IgD-negative memory B cell (primary cell): Measurements from ENCODE around the gene HPCAL1. TPM values are rescaled to one million over a fixed set of nuclear protein-coding genes. Genes with fewer than 3 reads are reported as not detected.

ENCODE experiments used
- H3K27ac Mint-ChIP-seq, 3 donors: one replicate each; pipeline ENCODE4 v1.8.0; 2020 to 2022; ENCODE audit warnings: mild to moderate bottlenecking in 3 of 3, mixed read lengths in 3 of 3, moderate library complexity in 1 of 3
- H3K27me3 Mint-ChIP-seq: one replicate; pipeline ENCODE4 v1.8.0; 2021; ENCODE audit warnings: mixed read lengths
- H3K36me3 Mint-ChIP-seq: one replicate; pipeline ENCODE4 v1.8.0; 2020; ENCODE audit warnings: mild to moderate bottlenecking, mixed read lengths
- H3K4me1 Mint-ChIP-seq, 3 donors: one replicate each; pipeline ENCODE4 v1.8.0; 2020 to 2022; ENCODE audit warnings: mixed read lengths in 3 of 3, mild to moderate bottlenecking in 1 of 3
- H3K4me3 Mint-ChIP-seq, 4 donors: one replicate each; pipeline ENCODE4 v1.8.0; 2020 to 2022; ENCODE audit warnings: mild to moderate bottlenecking in 4 of 4, mixed read lengths in 4 of 4, moderate library complexity in 3 of 4
- H3K9me3 Mint-ChIP-seq, 3 donors: one replicate each; pipeline ENCODE4 v1.8.0; 2020 to 2021; ENCODE audit warnings: mixed read lengths in 3 of 3, mild to moderate bottlenecking in 1 of 3
- polyA plus RNA-seq: library from polyadenylated mRNA; unstranded; fragments of 300-500 nt; fragmentation: Illumina TruSeq; gene quantifications from one replicate; pipeline ENCODE4 v1.2.3, GENCODE V29; 2021

The HPCAL1 gene
- polyA plus RNA-seq, 1 donor from 2014 or later: 89.2 TPM

DNA sequence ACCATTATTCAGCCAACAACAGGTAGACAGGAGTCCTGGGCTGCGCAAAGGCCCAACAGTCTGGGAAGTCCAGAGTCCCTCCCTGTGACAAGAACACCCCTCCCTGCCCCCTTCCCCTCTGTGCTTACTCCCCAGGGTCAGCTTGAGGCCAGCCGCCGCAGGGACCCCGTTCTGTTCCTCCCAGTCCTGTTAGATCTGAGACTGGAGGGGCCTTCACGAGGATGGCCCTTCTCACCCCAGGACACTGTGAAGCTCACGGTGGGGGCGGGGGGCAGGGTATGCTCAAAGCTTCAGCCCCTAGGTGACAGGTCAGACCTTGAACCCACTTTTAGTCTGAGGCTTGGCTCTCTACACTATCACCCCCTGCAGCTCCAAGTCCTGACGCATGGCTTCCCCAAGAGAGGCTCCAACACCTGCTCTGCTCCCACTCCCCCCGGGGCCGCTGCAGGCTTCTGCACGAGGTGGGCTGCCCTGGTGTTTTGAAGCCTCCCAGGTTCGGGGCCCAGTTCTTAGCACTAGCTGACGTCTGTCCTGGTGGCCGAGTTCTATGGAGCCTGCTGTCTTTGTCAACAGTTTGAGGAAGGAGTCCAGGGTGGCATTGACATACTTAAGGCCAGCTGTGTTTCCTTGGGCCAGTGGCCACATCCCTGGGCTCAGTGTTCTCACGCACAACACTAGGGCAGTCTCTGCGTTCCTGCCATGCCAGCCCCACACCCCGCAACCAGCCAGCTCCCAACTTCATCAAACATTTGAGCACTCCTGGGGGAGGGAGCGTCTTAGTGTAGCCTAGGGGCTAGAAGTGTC lies 37.2 kb upstream of the HPCAL1 start:
- H3K36me3 Mint-ChIP-seq: no peaks in the 10 kb centered on the region
- H3K27ac Mint-ChIP-seq: no peak overlapping the region
- peaks cover 0 to 2% (median 0%) of the 10 kb centered on the region in 3 donors for H3K4me1 Mint-ChIP-seq
- H3K27me3 Mint-ChIP-seq: no peaks in the 10 kb centered on the region
- no peaks in the 10 kb centered on the region for H3K9me3 Mint-ChIP-seq
- H3K4me3 Mint-ChIP-seq: no peak overlapping the region

DNA sequence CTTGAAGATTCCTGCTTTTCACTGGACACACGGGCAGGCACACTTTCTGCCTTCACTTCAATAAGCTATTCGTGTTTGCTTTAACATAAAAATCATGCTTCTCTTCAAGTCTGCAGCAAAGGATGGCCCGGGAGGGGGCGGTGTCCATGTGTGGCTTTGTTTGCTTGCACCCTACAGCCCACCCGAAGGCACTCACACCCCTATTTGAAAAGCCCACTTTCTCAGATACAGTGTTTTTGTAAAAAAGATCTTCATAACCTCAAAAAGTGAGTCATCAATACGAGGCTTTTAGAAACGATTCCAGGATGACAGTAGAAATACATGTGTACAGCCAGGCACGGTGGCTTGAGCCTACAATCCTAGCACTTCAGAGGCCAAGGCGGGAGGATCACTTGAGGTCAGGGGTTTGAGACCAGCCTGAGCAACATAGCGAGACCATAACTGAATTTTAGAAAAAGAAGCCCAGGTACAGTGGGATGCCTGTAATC lies 36.5 kb upstream of the HPCAL1 start:
- H3K4me1 Mint-ChIP-seq: peaks cover 0 to 4% (median 0%) of the 10 kb centered on the region in 3 donors
- H3K36me3 Mint-ChIP-seq: no peaks in the 10 kb centered on the region
- H3K27ac Mint-ChIP-seq: no peak overlapping the region

GRCh38 chr2:10267036-10267435 lies 35.7 kb upstream of the HPCAL1 start:
- Mint-ChIP-seq H3K27ac (no peak overlapping the region), H3K36me3 (no peaks in the 10 kb centered on the region), H3K27me3 (no peaks in the 10 kb centered on the region)

More for the DNA sequence above, 36.5 kb upstream of the HPCAL1 start:
- Mint-ChIP-seq H3K27me3 (no peaks in the 10 kb centered on the region), H3K4me3 (no peak overlapping the region), H3K9me3 (no peaks in the 10 kb centered on the region)

DNA sequence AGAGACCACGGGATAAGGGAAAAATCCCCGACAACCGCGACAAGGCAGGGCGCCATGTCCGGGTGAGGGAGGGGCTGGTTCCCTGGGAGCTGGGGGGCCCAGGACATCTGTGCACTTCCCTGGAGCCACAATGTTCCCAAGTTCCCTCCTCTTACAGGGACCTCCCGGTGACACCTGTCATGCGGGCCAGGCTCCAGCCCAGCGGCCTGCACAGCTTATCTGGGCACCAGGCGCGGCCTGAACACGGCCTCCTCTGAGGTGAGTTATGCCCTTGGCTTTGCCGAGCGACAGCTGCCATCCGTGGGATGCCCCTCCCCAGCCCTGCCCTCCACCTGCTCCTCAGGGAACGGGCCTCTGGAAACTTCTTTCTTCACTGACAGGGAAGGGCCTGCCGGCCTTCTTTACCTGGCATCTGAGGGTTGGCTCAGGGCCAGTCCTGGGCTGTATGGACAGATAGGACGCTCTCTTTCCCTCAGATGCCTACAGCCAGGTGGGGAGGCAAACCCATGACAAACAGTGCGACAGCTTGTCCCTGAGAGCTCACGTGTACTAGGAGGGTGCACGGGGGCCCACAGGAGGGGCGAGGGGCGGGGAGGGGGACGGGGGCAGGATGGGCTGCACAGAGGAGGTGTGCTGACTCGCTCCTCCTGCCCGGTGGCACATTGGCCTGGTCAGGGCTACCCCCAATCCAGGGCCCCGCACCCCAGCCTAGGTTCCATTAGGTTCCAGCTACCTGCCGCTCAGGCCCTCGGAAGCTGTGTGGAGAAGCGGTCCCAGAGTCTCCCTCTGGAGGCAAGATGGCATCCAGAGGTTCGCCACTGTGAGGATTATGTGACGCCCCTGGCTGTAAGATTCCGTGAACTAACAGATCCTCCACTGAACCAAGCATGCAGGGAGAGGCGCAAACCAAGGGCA lies 34.9 kb upstream of the HPCAL1 start:
- Mint-ChIP-seq H3K4me3 (no peak overlapping the region), H3K4me1 (peaks cover 0 to 4% (median 0%) of the 10 kb centered on the region in 3 donors), H3K27ac (no peak overlapping the region), H3K9me3 (no peaks in the 10 kb centered on the region), H3K27me3 (no peaks in the 10 kb centered on the region), H3K36me3 (no peaks in the 10 kb centered on the region)

More at GRCh38 chr2:10267036-10267435, 35.7 kb upstream of the HPCAL1 start:
- H3K4me1 Mint-ChIP-seq: peaks cover 0 to 4% (median 0%) of the 10 kb centered on the region in 3 donors
- no peak overlapping the region for H3K4me3 Mint-ChIP-seq
- H3K9me3 Mint-ChIP-seq: no peaks in the 10 kb centered on the region

- Mint-ChIP-seq H3K4me3 (no peak overlapping the region), H3K9me3 (no peaks in the 10 kb centered on the region), H3K4me1 (peaks cover 0 to 4% (median 1%) of the 10 kb centered on the region in 3 donors), H3K27ac (no peak overlapping the region), H3K36me3 (no peaks in the 10 kb centered on the region), H3K27me3 (no peaks in the 10 kb centered on the region)
Observed at GRCh38 chr2:10269291-10269690, 33.4 kb upstream of the HPCAL1 start.

DNA sequence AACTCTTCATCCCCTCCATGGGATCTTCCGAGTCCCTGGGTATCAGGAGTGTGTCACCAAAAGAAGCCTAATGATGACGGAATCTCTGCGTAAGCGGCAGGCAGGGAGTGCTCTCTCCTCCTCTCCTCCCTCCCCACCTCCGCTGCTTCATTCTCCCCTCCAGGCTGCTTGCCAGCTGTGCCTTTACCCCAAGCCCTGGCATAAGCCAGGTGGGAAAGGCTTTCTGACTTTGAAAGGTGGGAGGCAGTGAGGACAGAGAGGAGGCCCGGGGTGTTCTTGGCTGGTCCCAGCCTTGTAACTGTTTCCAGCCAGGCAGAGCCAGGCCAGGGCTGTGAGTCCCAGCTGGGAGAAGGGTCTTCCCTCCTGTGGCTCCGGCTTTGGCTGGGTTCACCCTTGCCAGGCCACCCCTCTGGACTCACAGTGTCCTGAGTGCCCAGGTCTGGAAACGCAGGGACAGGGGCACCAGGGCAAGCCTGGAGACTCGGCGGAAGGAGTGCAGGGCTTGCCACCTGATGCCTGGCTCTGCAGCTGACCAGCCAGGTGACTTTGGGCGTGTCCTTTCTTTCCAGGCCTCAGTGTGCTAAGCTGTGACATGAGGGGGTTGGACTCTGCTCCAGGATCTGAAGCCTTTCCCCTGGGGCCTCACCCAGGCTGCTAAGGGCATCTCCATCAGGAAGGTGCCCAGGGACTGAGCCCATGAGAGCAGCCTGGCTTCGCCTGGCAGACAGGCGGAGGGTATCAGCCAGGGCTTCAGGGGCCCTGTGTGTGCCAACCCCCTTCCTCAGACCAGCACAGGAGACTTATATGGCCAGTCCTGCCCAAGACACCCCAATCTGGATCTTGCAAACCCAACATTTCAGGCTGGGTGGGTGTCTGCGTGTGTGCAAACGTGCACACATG lies 32.7 kb upstream of the HPCAL1 start:
- no peaks in the 10 kb centered on the region for H3K27me3 Mint-ChIP-seq
- no peak overlapping the region for H3K27ac Mint-ChIP-seq
- no peaks in the 10 kb centered on the region for H3K9me3 Mint-ChIP-seq
- H3K36me3 Mint-ChIP-seq: no peaks in the 10 kb centered on the region
- H3K4me1 Mint-ChIP-seq: peaks cover 0 to 4% (median 1%) of the 10 kb centered on the region in 3 donors
- H3K4me3 Mint-ChIP-seq: peak overlapping the region in 1 of 4 donors; percentile 32

GRCh38 chr2:10271509-10271908 lies 31.2 kb upstream of the HPCAL1 start:
- Mint-ChIP-seq H3K4me3 (no peak overlapping the region), H3K27me3 (no peaks in the 10 kb centered on the region), H3K9me3 (no peaks in the 10 kb centered on the region), H3K27ac (peak overlapping the region in 1 of 3 donors; percentile 33), H3K36me3 (no peaks in the 10 kb centered on the region), H3K4me1 (peaks cover 0 to 4% (median 1%) of the 10 kb centered on the region in 3 donors)

GRCh38 chr2:10271946-10272345 lies 30.8 kb upstream of the HPCAL1 start:
- peak overlapping the region in 1 of 3 donors; percentile 33 for H3K27ac Mint-ChIP-seq
- no peaks in the 10 kb centered on the region for H3K9me3 Mint-ChIP-seq
- peaks cover 0 to 4% (median 1%) of the 10 kb centered on the region in 3 donors for H3K4me1 Mint-ChIP-seq
- H3K27me3 Mint-ChIP-seq: no peaks in the 10 kb centered on the region
- peak overlapping the region in 1 of 4 donors; percentile 65 for H3K4me3 Mint-ChIP-seq
- H3K36me3 Mint-ChIP-seq: no peaks in the 10 kb centered on the region

GRCh38 chr2:10272464-10272863 lies 30.2 kb upstream of the HPCAL1 start:
- H3K4me1 Mint-ChIP-seq: peaks cover 0 to 4% (median 1%) of the 10 kb centered on the region in 3 donors
- H3K27me3 Mint-ChIP-seq: peaks cover 3% of the 10 kb centered on the region
- no peaks in the 10 kb centered on the region for H3K9me3 Mint-ChIP-seq
- H3K27ac Mint-ChIP-seq: no peak overlapping the region
- peak overlapping the region in 1 of 4 donors; percentile 65 for H3K4me3 Mint-ChIP-seq
- no peaks in the 10 kb centered on the region for H3K36me3 Mint-ChIP-seq

DNA sequence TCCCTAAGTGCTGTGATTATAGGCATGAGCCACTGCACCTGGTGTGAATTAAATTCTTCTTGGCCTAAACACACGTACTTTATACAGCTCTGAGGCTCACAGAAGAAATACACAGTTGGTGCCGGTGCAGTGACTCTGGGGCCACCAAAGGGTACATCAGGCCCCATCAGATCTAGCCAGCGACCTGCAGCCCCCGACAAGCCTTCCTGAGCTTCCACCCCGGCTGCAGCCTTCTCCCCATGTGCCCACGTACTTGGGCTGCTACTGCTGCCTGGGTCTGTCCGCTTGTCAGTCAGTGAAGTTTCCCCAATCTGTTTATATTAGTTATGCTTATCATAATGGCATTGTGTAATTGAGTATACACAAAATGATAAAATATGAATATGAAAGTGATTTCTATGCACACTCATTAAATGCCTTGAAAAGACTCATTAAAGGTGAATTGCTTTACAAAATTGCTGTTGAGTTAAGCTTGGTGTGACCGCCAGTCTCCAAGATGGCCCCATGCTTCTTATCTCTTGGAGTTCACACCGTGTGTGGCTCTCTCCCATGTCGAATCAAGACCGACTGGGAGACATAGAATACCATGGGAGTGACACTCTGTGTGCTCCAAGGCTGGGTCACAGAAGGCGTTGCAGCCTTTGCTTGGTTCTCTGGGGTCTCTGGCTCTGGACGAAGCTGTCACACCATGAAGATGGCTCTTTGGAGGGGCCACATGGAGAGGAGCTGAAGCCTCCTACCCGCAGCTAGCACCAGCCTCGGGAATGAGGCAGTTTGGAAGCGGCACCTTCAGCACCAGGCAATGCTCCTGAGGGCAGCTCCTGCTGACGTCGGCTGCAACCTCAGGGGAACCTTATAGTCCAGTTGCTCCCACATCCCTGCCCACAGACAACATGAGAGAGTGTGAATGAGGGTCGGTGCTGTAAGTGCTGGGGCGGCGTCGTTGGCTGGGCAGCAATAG lies 29.2 kb upstream of the HPCAL1 start:
- peaks cover 4% of the 10 kb centered on the region for H3K27me3 Mint-ChIP-seq
- no peaks in the 10 kb centered on the region for H3K9me3 Mint-ChIP-seq
- H3K4me1 Mint-ChIP-seq: peaks cover 0 to 7% (median 1%) of the 10 kb centered on the region in 3 donors
- H3K36me3 Mint-ChIP-seq: no peaks in the 10 kb centered on the region
- H3K27ac Mint-ChIP-seq: no peak overlapping the region
- H3K4me3 Mint-ChIP-seq: no peak overlapping the region

DNA sequence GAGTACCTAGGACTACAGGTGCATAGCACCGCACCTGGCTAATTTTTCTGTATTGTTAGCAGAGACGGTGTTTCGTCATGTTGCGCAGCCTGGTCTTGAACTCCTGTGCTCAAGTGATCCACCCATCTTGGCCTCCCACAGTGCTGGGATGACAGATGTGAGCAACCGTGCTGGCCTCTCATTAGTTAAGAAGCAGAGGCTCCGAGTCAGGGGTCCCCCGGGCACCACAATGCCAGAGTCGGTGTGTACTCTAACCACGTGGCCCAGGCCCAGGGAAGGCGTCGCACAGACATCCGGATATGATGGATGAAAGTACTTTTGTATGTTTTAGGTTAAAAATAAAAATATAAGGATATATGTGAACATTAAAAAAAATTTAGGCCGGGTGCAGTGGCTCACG lies 28.3 kb upstream of the HPCAL1 start:
- Mint-ChIP-seq H3K27ac (no peak overlapping the region), H3K9me3 (no peaks in the 10 kb centered on the region), H3K4me1 (peaks cover 0 to 8% (median 1%) of the 10 kb centered on the region in 3 donors), H3K4me3 (no peak overlapping the region), H3K36me3 (no peaks in the 10 kb centered on the region), H3K27me3 (peaks cover 6% of the 10 kb centered on the region)

- no peak overlapping the region for H3K4me3 Mint-ChIP-seq
- no peaks in the 10 kb centered on the region for H3K9me3 Mint-ChIP-seq
- peaks cover 0 to 8% (median 1%) of the 10 kb centered on the region in 3 donors for H3K4me1 Mint-ChIP-seq
- H3K27me3 Mint-ChIP-seq: peaks cover 6% of the 10 kb centered on the region
- H3K27ac Mint-ChIP-seq: no peak overlapping the region
- no peaks in the 10 kb centered on the region for H3K36me3 Mint-ChIP-seq
Observed at GRCh38 chr2:10274983-10275802, 27.5 kb upstream of the HPCAL1 start.
